Measurements from ENCODE around the gene C6orf132.

Gene C6orf132

DNA sequence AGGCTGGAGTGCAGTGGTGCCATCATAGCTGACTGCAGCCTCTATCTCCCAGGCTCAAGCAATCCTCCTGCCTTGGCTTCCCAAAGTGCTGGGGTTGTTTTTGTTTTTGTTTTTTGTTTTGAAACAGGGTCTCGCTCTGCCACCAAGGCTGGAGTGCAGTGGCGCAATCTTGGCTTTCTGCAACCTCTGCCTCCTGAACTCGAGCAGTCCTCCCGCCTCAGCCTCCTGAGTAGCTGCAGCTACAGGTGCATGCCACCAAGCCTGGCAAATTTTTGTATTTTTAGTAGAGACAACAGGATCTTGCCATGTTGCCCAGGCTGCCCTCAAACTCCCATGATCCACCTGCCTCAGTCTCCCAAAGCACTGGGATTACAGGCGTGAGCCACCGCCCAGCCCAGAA is 4.2 kb downstream of the C6orf132 start:
- H3K27ac ChIP-seq: peak overlapping the region; percentile 98
- TF ChIP-seq, protein P1, sequence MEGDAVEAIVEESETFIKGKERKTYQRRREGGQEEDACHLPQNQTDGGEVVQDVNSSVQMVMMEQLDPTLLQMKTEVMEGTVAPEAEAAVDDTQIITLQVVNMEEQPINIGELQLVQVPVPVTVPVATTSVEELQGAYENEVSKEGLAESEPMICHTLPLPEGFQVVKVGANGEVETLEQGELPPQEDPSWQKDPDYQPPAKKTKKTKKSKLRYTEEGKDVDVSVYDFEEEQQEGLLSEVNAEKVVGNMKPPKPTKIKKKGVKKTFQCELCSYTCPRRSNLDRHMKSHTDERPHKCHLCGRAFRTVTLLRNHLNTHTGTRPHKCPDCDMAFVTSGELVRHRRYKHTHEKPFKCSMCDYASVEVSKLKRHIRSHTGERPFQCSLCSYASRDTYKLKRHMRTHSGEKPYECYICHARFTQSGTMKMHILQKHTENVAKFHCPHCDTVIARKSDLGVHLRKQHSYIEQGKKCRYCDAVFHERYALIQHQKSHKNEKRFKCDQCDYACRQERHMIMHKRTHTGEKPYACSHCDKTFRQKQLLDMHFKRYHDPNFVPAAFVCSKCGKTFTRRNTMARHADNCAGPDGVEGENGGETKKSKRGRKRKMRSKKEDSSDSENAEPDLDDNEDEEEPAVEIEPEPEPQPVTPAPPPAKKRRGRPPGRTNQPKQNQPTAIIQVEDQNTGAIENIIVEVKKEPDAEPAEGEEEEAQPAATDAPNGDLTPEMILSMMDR (conservative IDR thresholded peaks at IDR 0.05): no peak

DNA sequence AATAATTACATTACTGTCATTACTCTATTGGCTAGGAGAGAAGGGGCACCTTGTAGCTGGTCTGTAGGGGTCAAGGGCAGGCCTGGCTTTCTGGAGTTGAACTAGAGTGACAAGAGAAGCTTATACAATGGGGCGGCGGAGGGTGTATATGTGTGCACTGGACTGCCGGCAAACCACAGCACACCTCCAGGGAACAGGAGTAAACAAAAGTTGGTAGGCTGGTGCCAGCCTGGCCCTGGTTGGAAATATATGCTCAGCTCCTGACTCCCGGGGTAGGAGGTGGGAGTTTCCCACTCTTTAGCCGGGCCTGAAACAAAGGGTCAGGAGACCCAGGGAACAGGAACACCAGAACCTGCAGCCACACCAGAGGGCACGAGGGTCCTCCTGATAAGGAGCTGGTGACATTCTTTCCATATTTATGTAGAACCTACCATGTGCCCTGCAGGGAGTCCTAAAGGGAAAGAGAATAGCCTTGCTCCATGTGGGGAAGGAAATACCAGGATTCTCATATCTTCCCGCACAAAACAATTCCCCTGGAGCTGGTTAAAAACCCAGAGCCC is 5.1 kb downstream of the C6orf132 start:
- H3K27ac ChIP-seq: peak overlapping the region; percentile 98
- TF ChIP-seq, protein P1 (conservative IDR thresholded peaks at IDR 0.05): no peak

DNA sequence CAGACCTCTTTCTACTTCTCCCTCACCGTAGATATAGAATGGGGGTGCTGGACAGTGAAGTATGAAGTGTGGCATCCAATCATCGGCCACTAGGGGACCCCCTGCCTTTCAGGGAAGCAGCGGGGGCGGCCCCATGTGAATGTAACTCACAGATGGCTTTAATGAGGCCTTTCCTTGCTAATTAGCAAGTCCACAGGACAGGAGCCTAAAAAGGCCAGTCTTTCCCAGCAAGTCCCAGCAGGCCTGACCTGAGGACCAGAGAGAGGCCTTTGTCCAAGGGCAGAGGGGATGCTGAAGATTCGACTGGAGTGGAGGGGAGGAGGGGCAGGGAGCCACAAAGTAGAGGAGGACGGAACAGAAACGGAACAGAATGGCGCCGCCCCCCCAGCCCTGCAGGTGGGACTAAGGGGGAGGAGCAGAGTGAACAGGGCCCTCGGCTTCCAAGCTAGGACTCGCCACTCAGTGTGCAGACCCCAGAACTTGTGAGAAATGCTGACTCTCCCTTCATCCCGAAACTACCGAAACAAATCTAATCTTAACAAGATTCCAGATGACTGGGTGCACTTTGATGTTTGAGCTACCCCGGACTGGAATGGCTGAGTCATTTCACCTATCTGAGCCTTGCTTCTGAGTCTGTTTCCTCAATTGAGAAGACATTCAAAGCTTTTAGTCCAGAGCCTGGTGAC is 5.8 kb downstream of the C6orf132 start:
- H3K27ac ChIP-seq: peak overlapping the region; percentile 98
- TF ChIP-seq, protein P1 (conservative IDR thresholded peaks at IDR 0.05): peak; percentile 17; the same call in 1 of the 2 replicates

DNA sequence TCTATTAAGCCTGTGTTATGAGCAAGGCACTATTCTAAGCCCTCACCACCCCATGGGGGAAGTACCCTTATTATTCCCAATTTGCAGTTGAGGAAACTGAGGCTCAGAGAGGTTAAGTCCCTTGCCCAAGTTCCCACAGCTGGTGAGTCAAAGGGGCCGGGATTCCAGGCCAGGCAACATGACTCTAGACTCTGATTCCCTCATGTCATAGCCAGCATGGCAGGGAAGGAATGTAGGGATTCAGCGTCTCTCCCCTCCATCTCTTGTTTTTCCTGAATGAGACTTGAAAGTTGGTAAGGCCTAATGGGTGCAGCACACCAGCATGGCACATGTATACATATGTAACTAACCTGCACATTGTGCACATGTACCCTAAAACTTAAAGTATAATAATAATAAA is 6.7 kb downstream of the C6orf132 start:
- TF ChIP-seq, protein P1 (conservative IDR thresholded peaks at IDR 0.05): no peak
- peak overlapping the region; percentile 98 for H3K27ac ChIP-seq

DNA sequence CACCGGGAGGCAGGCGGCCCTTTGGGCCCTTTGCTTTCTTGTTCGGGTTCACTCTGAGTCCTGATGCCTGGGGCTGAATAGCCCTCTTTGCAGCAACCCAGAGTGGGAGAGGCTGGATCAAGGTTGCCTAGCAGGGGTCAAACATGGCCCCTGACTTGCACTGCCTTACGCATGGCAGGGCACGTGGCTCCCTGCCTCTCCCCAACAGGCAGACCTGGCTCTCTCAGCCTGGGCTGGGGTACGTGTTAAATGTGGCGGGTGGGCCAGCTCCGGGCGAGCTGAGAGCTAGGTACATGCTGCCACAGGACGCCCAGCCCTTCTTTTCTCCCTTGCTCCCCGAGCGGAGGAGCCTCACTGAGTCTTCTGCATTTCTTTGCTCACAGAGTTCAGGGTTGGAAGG is 7.3 kb downstream of the C6orf132 start:
- TF ChIP-seq, protein P1 (conservative IDR thresholded peaks at IDR 0.05): no peak
- H3K27ac ChIP-seq: peak overlapping the region; percentile 98; the same call in 1 of the 2 replicates

DNA sequence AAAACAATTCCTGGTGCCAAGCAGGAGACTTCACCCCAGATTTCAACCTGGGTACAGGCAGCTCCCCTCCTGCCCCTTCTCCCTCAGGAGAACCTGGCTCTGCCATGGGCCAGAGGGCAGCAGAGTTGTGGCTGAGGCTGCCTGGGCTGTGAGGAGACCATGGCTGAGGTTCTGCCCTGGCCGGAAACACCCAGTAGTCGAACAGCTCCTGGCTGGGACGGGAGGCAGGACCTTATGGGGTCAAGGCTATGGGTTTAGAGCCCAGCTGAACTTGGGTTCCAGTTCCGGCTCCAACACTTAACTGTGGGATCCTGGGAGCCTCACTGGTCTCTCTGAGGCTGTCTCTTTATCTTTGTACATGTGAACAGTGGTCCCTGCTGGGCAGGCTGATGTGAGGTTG is 8.5 kb downstream of the C6orf132 start:
- TF ChIP-seq, protein P1 (conservative IDR thresholded peaks at IDR 0.05): no peak
- H3K27ac ChIP-seq: no peak overlapping the region; the same call in 1 of the 2 replicates

DNA sequence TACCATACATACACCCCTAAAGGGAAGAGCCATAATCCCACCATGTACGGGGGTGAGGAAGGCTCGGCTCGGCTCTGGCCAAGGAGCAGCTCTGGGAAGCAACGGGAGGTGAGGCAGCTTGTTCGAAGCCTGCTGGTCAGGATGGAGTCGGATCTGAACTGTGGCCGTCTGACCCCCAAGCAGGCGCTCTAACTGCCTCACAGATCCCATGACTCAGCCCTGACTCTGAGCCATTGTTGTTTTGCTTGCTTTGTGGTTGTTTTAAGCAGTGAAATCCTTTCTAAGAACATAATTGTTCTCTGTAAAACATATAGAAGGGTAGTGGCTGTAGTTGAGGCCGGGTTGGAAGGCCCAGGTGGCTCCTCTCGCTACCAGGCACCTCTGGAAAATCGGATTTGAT is 10.9 kb downstream of the C6orf132 start:
- H3K27ac ChIP-seq: no peak overlapping the region
- TF ChIP-seq, protein P1 (conservative IDR thresholded peaks at IDR 0.05): no peak
